ENCODE results near the gene RECK. TPM values are rescaled to one million over a fixed set of nuclear protein-coding genes. Genes with fewer than 3 reads are reported as not detected.
"Not testable (repeated sequence)": the region's sequence is repeated elsewhere in the genome, so short reads cannot be mapped to it uniquely, and the experiment has no call there.

Gene RECK
- total RNA-seq, 1 donor from 2014 or later: 3.8 TPM

- Mint-ChIP-seq H3K27me3 (ENCODE audit: insufficient read depth) (no peaks in the 10 kb centered on the region), H3K27ac (peak overlapping the region; percentile 63), H3K4me3 (no peak overlapping the region), H3K36me3 (ENCODE audit: low read depth) (peaks cover 24% of the 10 kb centered on the region), H3K4me1 (ENCODE audit: low read depth) (peaks cover 54% of the 10 kb centered on the region), H3K9me3 (peaks cover 3% of the 10 kb centered on the region)
- intact Hi-C loops (cut with micrococcal nuclease): loop anchor here (1.0 kb wide), 2 partner anchors 16 to 50 kb away; no protein-coding TSS in a partner anchor
- no peak for DNase-seq (ENCODE audit: low spot score)
Observed at GRCh38 chr9:36152741-36153438, 116.2 kb downstream of the RECK start.

GRCh38 chr9:36153746-36154145 lies 117.0 kb downstream of the RECK start:
- no peak for DNase-seq (ENCODE audit: low spot score)
- intact Hi-C loops (cut with micrococcal nuclease): no loop called here
- H3K4me1 Mint-ChIP-seq (ENCODE audit: low read depth): peaks cover 48% of the 10 kb centered on the region
- H3K27ac Mint-ChIP-seq: peak overlapping the region; percentile 65
- H3K27me3 Mint-ChIP-seq (ENCODE audit: insufficient read depth): no peaks in the 10 kb centered on the region
- H3K9me3 Mint-ChIP-seq: peaks cover 3% of the 10 kb centered on the region
- H3K4me3 Mint-ChIP-seq: no peak overlapping the region
- H3K36me3 Mint-ChIP-seq (ENCODE audit: low read depth): peaks cover 28% of the 10 kb centered on the region

GRCh38 chr9:36154331-36154952 lies 117.7 kb downstream of the RECK start:
- no peak for DNase-seq (ENCODE audit: low spot score)
- Mint-ChIP-seq H3K27me3 (ENCODE audit: insufficient read depth) (no peaks in the 10 kb centered on the region), H3K4me1 (ENCODE audit: low read depth) (peaks cover 47% of the 10 kb centered on the region), H3K36me3 (ENCODE audit: low read depth) (peaks cover 34% of the 10 kb centered on the region), H3K27ac (peak overlapping the region; percentile 65), H3K4me3 (peak overlapping the region; percentile 19), H3K9me3 (peaks cover 3% of the 10 kb centered on the region)
- intact Hi-C loops (cut with micrococcal nuclease): no loop called here

- no peak overlapping the region for H3K4me3 Mint-ChIP-seq
- peaks cover 3% of the 10 kb centered on the region for H3K9me3 Mint-ChIP-seq
- H3K4me1 Mint-ChIP-seq (ENCODE audit: low read depth): peaks cover 39% of the 10 kb centered on the region
- H3K27ac Mint-ChIP-seq: no peak overlapping the region
- no peaks in the 10 kb centered on the region for H3K27me3 Mint-ChIP-seq (ENCODE audit: insufficient read depth)
- H3K36me3 Mint-ChIP-seq (ENCODE audit: low read depth): peaks cover 37% of the 10 kb centered on the region
- intact Hi-C loops (cut with micrococcal nuclease): no loop called here
- DNase-seq (ENCODE audit: low spot score): no peak
Observed at GRCh38 chr9:36156116-36156515, 119.4 kb downstream of the RECK start.

GRCh38 chr9:36158122-36158521 lies 121.4 kb downstream of the RECK start:
- Mint-ChIP-seq H3K4me1 (ENCODE audit: low read depth) (peaks cover 27% of the 10 kb centered on the region), H3K9me3 (peaks cover 3% of the 10 kb centered on the region), H3K36me3 (ENCODE audit: low read depth) (peaks cover 43% of the 10 kb centered on the region), H3K27ac (no peak overlapping the region), H3K27me3 (ENCODE audit: insufficient read depth) (no peaks in the 10 kb centered on the region), H3K4me3 (no peak overlapping the region)
- no peak for DNase-seq (ENCODE audit: low spot score)
- intact Hi-C loops (cut with micrococcal nuclease): no loop called here

- intact Hi-C loops (cut with micrococcal nuclease): no loop called here
- no peak overlapping the region for H3K27ac Mint-ChIP-seq
Observed at GRCh38 chr9:36158917-36159316, 122.2 kb downstream of the RECK start.

GRCh38 chr9:36159509-36159908 lies 122.8 kb downstream of the RECK start:
- peaks cover 34% of the 10 kb centered on the region for H3K36me3 Mint-ChIP-seq (ENCODE audit: low read depth)
- H3K4me1 Mint-ChIP-seq (ENCODE audit: low read depth): peaks cover 15% of the 10 kb centered on the region
- intact Hi-C loops (cut with micrococcal nuclease); H3K27me3 Mint-ChIP-seq (ENCODE audit: insufficient read depth); H3K27ac Mint-ChIP-seq; H3K4me3 Mint-ChIP-seq; DNase-seq (ENCODE audit: low spot score); H3K9me3 Mint-ChIP-seq: not testable (repeated sequence)

More at GRCh38 chr9:36158917-36159316, 122.2 kb downstream of the RECK start:
- Mint-ChIP-seq H3K4me1 (ENCODE audit: low read depth) (peaks cover 21% of the 10 kb centered on the region), H3K9me3 (peaks cover 3% of the 10 kb centered on the region), H3K27me3 (ENCODE audit: insufficient read depth) (no peaks in the 10 kb centered on the region), H3K4me3 (no peak overlapping the region), H3K36me3 (ENCODE audit: low read depth) (peaks cover 40% of the 10 kb centered on the region)
- no peak for DNase-seq (ENCODE audit: low spot score)

GRCh38 chr9:36160126-36160525 lies 123.4 kb downstream of the RECK start:
- Mint-ChIP-seq H3K4me1 (ENCODE audit: low read depth) (peaks cover 16% of the 10 kb centered on the region), H3K36me3 (ENCODE audit: low read depth) (peaks cover 31% of the 10 kb centered on the region)
- H3K27me3 Mint-ChIP-seq (ENCODE audit: insufficient read depth); H3K27ac Mint-ChIP-seq; H3K9me3 Mint-ChIP-seq; H3K4me3 Mint-ChIP-seq; intact Hi-C loops (cut with micrococcal nuclease); DNase-seq (ENCODE audit: low spot score): not testable (repeated sequence)

GRCh38 chr9:36161187-36161586 lies 124.5 kb downstream of the RECK start:
- Mint-ChIP-seq H3K4me1 (ENCODE audit: low read depth) (peaks cover 19% of the 10 kb centered on the region), H3K27me3 (ENCODE audit: insufficient read depth) (peaks cover 8% of the 10 kb centered on the region), H3K4me3 (no peak overlapping the region), H3K36me3 (ENCODE audit: low read depth) (peaks cover 31% of the 10 kb centered on the region), H3K9me3 (peaks cover 3% of the 10 kb centered on the region), H3K27ac (no peak overlapping the region)
- intact Hi-C loops (cut with micrococcal nuclease): no loop called here
- no peak for DNase-seq (ENCODE audit: low spot score)

GRCh38 chr9:36162211-36162738 lies 125.6 kb downstream of the RECK start:
- peaks cover 28% of the 10 kb centered on the region for H3K36me3 Mint-ChIP-seq (ENCODE audit: low read depth)
- no peak for DNase-seq (ENCODE audit: low spot score)
- H3K27me3 Mint-ChIP-seq (ENCODE audit: insufficient read depth): peaks cover 10% of the 10 kb centered on the region
- H3K4me3 Mint-ChIP-seq: no peak overlapping the region
- no peak overlapping the region for H3K27ac Mint-ChIP-seq
- H3K9me3 Mint-ChIP-seq: no peaks in the 10 kb centered on the region
- intact Hi-C loops (cut with micrococcal nuclease): no loop called here
- H3K4me1 Mint-ChIP-seq (ENCODE audit: low read depth): peaks cover 19% of the 10 kb centered on the region

GRCh38 chr9:36163049-36163785 lies 126.5 kb downstream of the RECK start:
- H3K4me1 Mint-ChIP-seq (ENCODE audit: low read depth): peaks cover 19% of the 10 kb centered on the region
- H3K27me3 Mint-ChIP-seq (ENCODE audit: insufficient read depth): peaks cover 18% of the 10 kb centered on the region
- H3K36me3 Mint-ChIP-seq (ENCODE audit: low read depth): peaks cover 27% of the 10 kb centered on the region
- H3K9me3 Mint-ChIP-seq: no peaks in the 10 kb centered on the region
- H3K27ac Mint-ChIP-seq: no peak overlapping the region
- intact Hi-C loops (cut with micrococcal nuclease): no loop called here
- no peak for DNase-seq (ENCODE audit: low spot score)
- H3K4me3 Mint-ChIP-seq: no peak overlapping the region

GRCh38 chr9:36163786-36164170 lies 127.1 kb downstream of the RECK start:
- peaks cover 19% of the 10 kb centered on the region for H3K4me1 Mint-ChIP-seq (ENCODE audit: low read depth)
- no peak for DNase-seq (ENCODE audit: low spot score)
- H3K4me3 Mint-ChIP-seq: no peak overlapping the region
- H3K27ac Mint-ChIP-seq: no peak overlapping the region
- H3K27me3 Mint-ChIP-seq (ENCODE audit: insufficient read depth): peaks cover 18% of the 10 kb centered on the region
- no peaks in the 10 kb centered on the region for H3K9me3 Mint-ChIP-seq
- H3K36me3 Mint-ChIP-seq (ENCODE audit: low read depth): peaks cover 24% of the 10 kb centered on the region
- intact Hi-C loops (cut with micrococcal nuclease): no loop called here

- intact Hi-C loops (cut with micrococcal nuclease): no loop called here
- Mint-ChIP-seq H3K27ac (no peak overlapping the region), H3K4me3 (no peak overlapping the region), H3K36me3 (ENCODE audit: low read depth) (peaks cover 18% of the 10 kb centered on the region), H3K27me3 (ENCODE audit: insufficient read depth) (peaks cover 18% of the 10 kb centered on the region), H3K9me3 (no peaks in the 10 kb centered on the region), H3K4me1 (ENCODE audit: low read depth) (peaks cover 16% of the 10 kb centered on the region)
- no peak for DNase-seq (ENCODE audit: low spot score)
Observed at GRCh38 chr9:36164372-36164771, 127.7 kb downstream of the RECK start.
